IMR-90 (cell line): Measurements from ENCODE around the gene SH3BP5. TPM values are rescaled to one million over a fixed set of nuclear protein-coding genes. Genes with fewer than 3 reads are reported as not detected.

Experiments
- ATAC-seq: fragments of 200-7000 bp; cut with Tn5 transposase; 2 replicates; pipeline ENCODE4 v1.9.1; 2020; ENCODE audit warnings: low read depth, mild to moderate bottlenecking, moderate library complexity
- BruUV-seq: library from RNA; stranded (reverse); fragments of 400-500 nt; replicated peaks from 2 replicates; lab custom pipeline; 2021; lab: Mats Ljungman, UMichigan
- CTCF ChIA-PET: fragments of 300-600 bp; formaldehyde crosslinking; extraction: SDS; loops from one replicate; lab custom pipeline; 2021; ENCODE audit warnings: antibody characterized with exemption; lab: Yijun Ruan, JAX
- POLR2A ChIA-PET: fragments of 300-600 bp; sonication (Branson Sonifier 250); formaldehyde crosslinking; loops from one replicate; lab custom pipeline; 2022; ENCODE audit warnings: antibody characterized with exemption; ENCODE audit not compliant: unreplicated experiment; lab: Charles Lee
- DNase-seq: peaks from one replicate; pipeline ENCODE4 v3.0.0; 2013
- H2AFZ ChIP-seq: replicated peaks from 2 replicates; pipeline ENCODE3; 2013; ENCODE audit warnings: low read length, mild to moderate bottlenecking; ENCODE audit not compliant: poor library complexity
- H2AK5ac ChIP-seq: 2 replicates; pipeline ENCODE4 v1.6.1; 2013; ENCODE audit warnings: low read depth, low read length, inconsistent platforms
- H2AK9ac ChIP-seq: replicated peaks from 2 replicates; pipeline ENCODE3; 2013; ENCODE audit warnings: mild to moderate bottlenecking, low read depth, low read length, moderate library complexity; ENCODE audit not compliant: poor library complexity
- H2BK120ac ChIP-seq: 2 replicates; pipeline ENCODE4 v1.6.1; 2013; ENCODE audit warnings: low read depth, low read length, inconsistent platforms
- H2BK15ac ChIP-seq: 3 replicates; pipeline ENCODE4 v1.6.1; 2013; ENCODE audit warnings: low read depth, low read length, inconsistent platforms
- H2BK20ac ChIP-seq: 2 replicates; pipeline ENCODE4 v1.6.1; 2013; ENCODE audit warnings: low read depth, mild to moderate bottlenecking, inconsistent platforms, low read length, moderate library complexity
- H2BK5ac ChIP-seq: 2 replicates; pipeline ENCODE4 v1.6.1; 2013; ENCODE audit warnings: mild to moderate bottlenecking, low read depth, low read length, inconsistent platforms; ENCODE audit not compliant: poor library complexity, severe bottlenecking
- H3K14ac ChIP-seq: replicated peaks from 2 replicates; pipeline ENCODE4 v1.6.1; 2013; ENCODE audit warnings: low read depth, low read length, inconsistent platforms
- H3K18ac ChIP-seq: 2 replicates; pipeline ENCODE4 v1.6.1; 2013; ENCODE audit warnings: low read depth, low read length, control low read depth
- H3K23ac ChIP-seq: 2 replicates; pipeline ENCODE4 v1.6.1; 2013; ENCODE audit warnings: low read depth, low read length, inconsistent platforms
- H3K27ac ChIP-seq: 2 replicates; pipeline ENCODE4 v1.5.1; 2013; ENCODE audit warnings: mild to moderate bottlenecking, control low read depth, low read length; ENCODE audit not compliant: insufficient read depth
- H3K27me3 ChIP-seq: 2 replicates; pipeline ENCODE4 v1.6.1; 2013; ENCODE audit warnings: low read length; ENCODE audit not compliant: control insufficient read depth, insufficient read depth
- H3K36me3 ChIP-seq: 2 replicates; pipeline ENCODE4 v1.6.1; 2013; ENCODE audit warnings: low read length, mixed read lengths; ENCODE audit not compliant: control insufficient read depth, insufficient read depth
- H3K4ac ChIP-seq: 2 replicates; pipeline ENCODE4 v1.6.1; 2013; ENCODE audit warnings: low read depth, low read length, inconsistent platforms
- H3K4me1 ChIP-seq: 2 replicates; pipeline ENCODE4 v1.6.1; 2013; ENCODE audit warnings: low read length, mixed read lengths; ENCODE audit not compliant: control insufficient read depth, insufficient read depth
- H3K4me2 ChIP-seq: 2 replicates; pipeline ENCODE4 v1.6.1; 2013; ENCODE audit warnings: low read depth, mild to moderate bottlenecking, control low read depth, low read length, moderate library complexity
- H3K4me3 ChIP-seq: 2 replicates; pipeline ENCODE4 v1.5.1; 2013; ENCODE audit warnings: low read depth, mild to moderate bottlenecking, control low read depth, low read length, moderate library complexity; ENCODE audit not compliant: insufficient read depth
- H3K56ac ChIP-seq: 2 replicates; pipeline ENCODE4 v1.6.1; 2013; ENCODE audit warnings: low read length, inconsistent platforms; ENCODE audit not compliant: insufficient read depth; ENCODE audit errors: extremely low read depth
- H3K79me1 ChIP-seq, 2 experiments: 2 replicates each; pipeline ENCODE4 v1.6.1; 2013; ENCODE audit warnings: low read length in 2 of 2, inconsistent platforms in 1 of 2, low read depth in 1 of 2
- H3K9ac ChIP-seq: 2 replicates; pipeline ENCODE4 v1.6.1; 2013; ENCODE audit warnings: low read depth, low read length, control low read depth
- H3K9me1 ChIP-seq: 2 replicates; pipeline ENCODE4 v1.6.1; 2013; ENCODE audit warnings: low read length, inconsistent platforms; ENCODE audit not compliant: insufficient read depth
- H3K9me3 ChIP-seq: 2 replicates; pipeline ENCODE4 v1.6.1; 2013; ENCODE audit warnings: low read length; ENCODE audit not compliant: control insufficient read depth, insufficient read depth
- H4K20me1 ChIP-seq: 2 replicates; pipeline ENCODE4 v1.6.1; 2013; ENCODE audit warnings: low read length, inconsistent platforms; ENCODE audit not compliant: insufficient read depth
- H4K5ac ChIP-seq: 2 replicates; pipeline ENCODE4 v1.6.1; 2013; ENCODE audit warnings: mild to moderate bottlenecking, low read depth, low read length, control low read depth
- H4K8ac ChIP-seq, 2 experiments: 2 replicates each; pipeline ENCODE4 v1.6.1; 2013; ENCODE audit warnings: low read depth in 2 of 2, low read length in 2 of 2, control low read depth in 1 of 2, inconsistent platforms in 1 of 2
- H4K91ac ChIP-seq: 2 replicates; pipeline ENCODE4 v1.6.1; 2013; ENCODE audit warnings: low read depth, low read length, inconsistent platforms; ENCODE audit not compliant: insufficient read depth
- BHLHE40 ChIP-seq: fragments of 150-350 bp; IDR thresholded peaks from 2 replicates; pipeline ENCODE4 v1.6.1; 2016; ENCODE audit warnings: mild to moderate bottlenecking, low read depth, low read length
- WGBS, 2 experiments: methylation state at CpG; one replicate each; pipeline versions ENCODE4 v1.1.5 to v1.1.7; 2013; ENCODE audit warnings: missing lambda C conversion rate in 2 of 2; ENCODE audit not compliant: insufficient read length in 1 of 2; ENCODE audit errors: extremely low coverage in 2 of 2; 5-methylcytosine and 5-hydroxymethylcytosine counted together
- dilution Hi-C: fragments of 300-500 bp; cut with HindIII; formaldehyde crosslinking; loops from one replicate; pipeline ENCODE4 v1.14.3; 2018; ENCODE audit warnings: low sequenced_read_pairs; ENCODE audit not compliant: unreplicated experiment
- in situ Hi-C: fragments of 300-500 bp; cut with MboI; formaldehyde crosslinking; loops from 3 replicates; pipeline ENCODE4 v1.14.3; 2019; ENCODE audit warnings: low sequenced_read_pairs, inconsistent platforms, mixed read lengths
- intact Hi-C: fragments of 100-400 bp; cut with micrococcal nuclease; formaldehyde crosslinking; loops from 2 replicates; pipeline ENCODE4 v1.10.0; 2022
- polyA plus RNA-seq, 3 experiments: library from polyadenylated mRNA; depleted of rRNA; stranded (reverse); fragments of >200 nt; gene quantifications; 2 replicates each; pipeline ENCODE4 v1.2.3, GENCODE V29; 2012; ENCODE audit warnings: low replicate concordance in 1 of 3
- total RNA-seq: library from RNA; depleted of rRNA; stranded (reverse); fragments of >200 nt; gene quantifications from 2 replicates; pipeline ENCODE4 v1.2.3, GENCODE V29; 2012

SH3BP5 gene
- total and polyA plus RNA-seq, 2 of the 4 experiments (the other 2 are of a cell fraction), result 14.0 to 23.5 TPM

DNA sequence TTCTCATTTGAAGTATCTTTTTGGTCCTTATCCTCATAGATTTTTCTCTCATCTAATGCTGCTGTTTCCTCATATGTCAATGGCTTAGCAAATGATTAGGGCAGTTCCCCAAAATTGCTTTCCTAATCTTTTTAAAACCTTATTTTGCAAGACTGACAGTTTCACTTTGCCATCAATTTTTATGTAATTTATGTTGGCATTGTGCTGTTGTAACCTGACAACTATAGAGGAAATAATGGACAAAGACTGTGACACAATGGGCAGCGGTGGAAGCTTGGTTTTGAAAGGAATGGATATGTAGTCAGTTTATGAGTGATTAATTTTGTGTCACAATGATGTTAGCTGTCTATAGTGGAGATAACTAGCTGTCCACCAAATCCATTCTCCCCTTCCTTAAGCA lies 10.6 kb upstream of the SH3BP5 start:
- WGBS, 2 experiments, result no CpG with 5 or more reads among the region's 1 CpG
- H3K4me1 ChIP-seq, result no peaks in the 10 kb centered on the region
- no peaks in the 10 kb centered on the region for H3K9me1 ChIP-seq
- H3K56ac ChIP-seq, result no peak overlapping the region
- TF ChIP-seq BHLHE40, result no peak
- peaks cover 23% of the 10 kb centered on the region for H3K27me3 ChIP-seq
- dilution Hi-C loops (no loop called here), in situ Hi-C loops (no loop called here), intact Hi-C loops (loop anchor here (5.0 kb wide), 1 partner anchor 226 kb away; no protein-coding TSS in a partner anchor)
- H3K14ac ChIP-seq, result no peak overlapping the region
- no peak overlapping the region for H2AFZ ChIP-seq
- H2BK120ac ChIP-seq, result no peak overlapping the region
- no peak overlapping the region for H4K5ac ChIP-seq
- H2AK9ac ChIP-seq, result no peak overlapping the region
- H3K18ac ChIP-seq, result no peak overlapping the region
- H3K4ac ChIP-seq, result no peak overlapping the region
- no peak overlapping the region for H3K23ac ChIP-seq
- H4K91ac ChIP-seq, result no peak overlapping the region
- CTCF ChIA-PET, result interaction anchor here (0.6 kb wide), 1 partner anchor 22 kb away, joined by 6 read pairs; no protein-coding TSS in a partner anchor
- no peak overlapping the region for H2BK20ac ChIP-seq
- H4K8ac ChIP-seq, result no peak overlapping the region
- H3K36me3 ChIP-seq, result no peaks in the 10 kb centered on the region
- DNase-seq (no peak), ATAC-seq (no peak)
- POLR2A ChIA-PET, result interaction anchor here (0.5 kb wide), 1 partner anchor 18 kb away, joined by 3 read pairs; no protein-coding TSS in a partner anchor
- H3K27ac ChIP-seq, result no peak overlapping the region
- no peaks in the 10 kb centered on the region for H3K79me1 ChIP-seq
- H3K4me2 ChIP-seq, result no peak overlapping the region
- H2BK5ac ChIP-seq, result no peak overlapping the region
- no peak overlapping the region for H3K4me3 ChIP-seq
- no TSS peak for BruUV-seq
- H3K9ac ChIP-seq, result no peak overlapping the region
- H3K9me3 ChIP-seq, result peaks cover 4% of the 10 kb centered on the region
- H2BK15ac ChIP-seq, result no peak overlapping the region
- H4K20me1 ChIP-seq, result no peaks in the 10 kb centered on the region
- H2AK5ac ChIP-seq, result no peak overlapping the region
